WI38 (cell line): Measurements from ENCODE around the gene UBE2I.
"Not testable (repeated sequence)": the region's sequence is repeated elsewhere in the genome, so short reads cannot be mapped to it uniquely, and the experiment has no call there.

ENCODE experiments used
- H3K4me3 ChIP-seq: 2 replicates; pipeline ENCODE4 v1.5.1; 2011; ENCODE audit warnings: low read depth, mild to moderate bottlenecking, control low read depth, low read length
- TF ChIP-seq, protein P1 (sequence below): IDR thresholded peaks from 2 replicates; pipeline ENCODE4 v1.5.1; 2012; ENCODE audit warnings: low read depth, mild to moderate bottlenecking, control low read depth, low read length

Gene UBE2I

DNA sequence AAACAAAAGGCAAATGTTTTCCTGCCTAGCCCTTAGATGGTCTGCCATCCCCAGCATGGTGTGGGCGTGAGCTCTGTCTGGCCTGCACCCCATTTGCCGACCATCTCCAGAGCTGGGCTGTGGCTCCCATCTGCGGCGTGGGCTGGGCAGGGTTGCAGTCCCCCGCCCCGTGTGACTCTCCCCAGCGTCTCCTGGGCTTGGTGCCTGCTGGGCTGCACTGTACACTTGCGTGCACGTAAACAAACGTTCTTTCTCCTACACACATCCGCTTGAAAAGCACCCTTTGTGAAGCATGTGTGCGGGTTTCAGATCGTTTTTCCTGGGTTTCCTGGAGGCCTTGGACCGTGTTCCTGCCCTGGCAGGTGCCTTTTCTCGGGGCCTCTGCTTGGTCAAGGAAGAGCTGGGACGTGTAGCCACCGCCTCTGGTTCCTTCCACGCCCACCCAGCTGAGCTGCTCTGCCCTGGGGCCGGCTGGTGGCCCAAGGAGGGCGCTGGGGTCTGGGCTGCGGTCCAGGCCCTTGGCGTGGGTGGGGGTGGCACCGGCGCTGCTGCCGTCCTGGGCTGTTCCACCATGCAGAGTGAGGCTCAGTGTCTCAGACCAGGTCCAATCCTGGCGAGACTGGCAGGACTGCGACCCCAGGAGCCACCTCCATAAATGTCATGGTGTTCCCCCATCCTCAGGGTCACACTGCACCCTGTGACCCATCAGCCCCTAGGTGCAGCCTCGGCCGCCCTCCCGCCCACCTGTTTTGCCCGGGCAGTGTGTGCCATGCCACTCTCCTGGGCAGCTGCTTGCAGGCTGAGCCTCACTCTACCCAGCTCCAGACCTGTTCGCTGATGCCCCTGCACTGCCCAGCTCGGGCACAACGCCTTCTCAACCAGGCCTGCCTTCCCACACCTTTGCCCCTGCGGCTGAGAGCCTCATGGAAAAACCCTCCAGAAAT lies 14.1 kb downstream of the UBE2I start:
- TF ChIP-seq, protein P1, sequence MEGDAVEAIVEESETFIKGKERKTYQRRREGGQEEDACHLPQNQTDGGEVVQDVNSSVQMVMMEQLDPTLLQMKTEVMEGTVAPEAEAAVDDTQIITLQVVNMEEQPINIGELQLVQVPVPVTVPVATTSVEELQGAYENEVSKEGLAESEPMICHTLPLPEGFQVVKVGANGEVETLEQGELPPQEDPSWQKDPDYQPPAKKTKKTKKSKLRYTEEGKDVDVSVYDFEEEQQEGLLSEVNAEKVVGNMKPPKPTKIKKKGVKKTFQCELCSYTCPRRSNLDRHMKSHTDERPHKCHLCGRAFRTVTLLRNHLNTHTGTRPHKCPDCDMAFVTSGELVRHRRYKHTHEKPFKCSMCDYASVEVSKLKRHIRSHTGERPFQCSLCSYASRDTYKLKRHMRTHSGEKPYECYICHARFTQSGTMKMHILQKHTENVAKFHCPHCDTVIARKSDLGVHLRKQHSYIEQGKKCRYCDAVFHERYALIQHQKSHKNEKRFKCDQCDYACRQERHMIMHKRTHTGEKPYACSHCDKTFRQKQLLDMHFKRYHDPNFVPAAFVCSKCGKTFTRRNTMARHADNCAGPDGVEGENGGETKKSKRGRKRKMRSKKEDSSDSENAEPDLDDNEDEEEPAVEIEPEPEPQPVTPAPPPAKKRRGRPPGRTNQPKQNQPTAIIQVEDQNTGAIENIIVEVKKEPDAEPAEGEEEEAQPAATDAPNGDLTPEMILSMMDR: no peak
- H3K4me3 ChIP-seq: no peak overlapping the region

DNA sequence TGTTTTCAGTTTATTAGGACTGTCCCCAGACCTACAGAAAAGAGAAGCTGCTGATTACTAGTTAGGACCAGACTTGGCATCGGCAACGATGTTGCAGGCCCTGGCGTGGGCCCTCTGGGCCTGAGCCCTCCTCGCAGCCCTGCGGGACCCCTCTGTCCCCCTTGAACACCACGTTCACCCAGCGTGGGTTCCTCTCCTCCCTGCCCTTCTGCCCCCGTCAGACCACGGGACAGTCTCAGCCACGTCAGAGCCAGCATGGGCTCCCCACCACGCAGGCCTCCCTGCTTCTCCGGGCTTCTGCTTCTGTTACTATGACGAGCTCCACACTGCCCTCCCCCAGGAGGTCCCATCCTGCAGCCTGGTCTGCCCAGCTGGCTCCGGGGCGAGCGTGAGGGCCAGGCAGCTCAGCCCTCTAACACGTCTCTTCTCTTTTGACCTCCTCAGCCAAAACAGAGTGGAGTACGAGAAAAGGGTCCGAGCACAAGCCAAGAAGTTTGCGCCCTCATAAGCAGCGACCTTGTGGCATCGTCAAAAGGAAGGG lies 14.9 kb downstream of the UBE2I start:
- TF ChIP-seq, protein P1: no peak
- H3K4me3 ChIP-seq: no peak overlapping the region

DNA sequence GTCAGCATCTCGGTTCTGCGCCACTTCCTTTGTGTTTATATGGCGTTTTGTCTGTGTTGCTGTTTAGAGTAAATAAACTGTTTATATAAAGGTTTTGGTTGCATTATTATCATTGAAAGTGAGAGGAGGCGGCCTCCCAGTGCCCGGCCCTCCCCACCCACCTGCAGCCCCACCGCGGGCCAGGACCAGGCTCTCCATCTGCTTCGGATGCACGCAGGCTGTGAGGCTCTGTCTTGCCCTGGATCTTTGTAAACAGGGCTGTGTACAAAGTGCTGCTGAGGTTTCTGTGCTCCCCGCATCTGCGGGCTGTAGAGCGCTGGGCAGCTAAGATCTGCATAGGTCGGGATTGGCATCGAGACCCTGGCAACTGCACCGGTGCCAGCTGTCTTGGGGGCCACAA lies 15.8 kb downstream of the UBE2I start:
- TF ChIP-seq, protein P1: no peak
- no peak overlapping the region for H3K4me3 ChIP-seq

DNA sequence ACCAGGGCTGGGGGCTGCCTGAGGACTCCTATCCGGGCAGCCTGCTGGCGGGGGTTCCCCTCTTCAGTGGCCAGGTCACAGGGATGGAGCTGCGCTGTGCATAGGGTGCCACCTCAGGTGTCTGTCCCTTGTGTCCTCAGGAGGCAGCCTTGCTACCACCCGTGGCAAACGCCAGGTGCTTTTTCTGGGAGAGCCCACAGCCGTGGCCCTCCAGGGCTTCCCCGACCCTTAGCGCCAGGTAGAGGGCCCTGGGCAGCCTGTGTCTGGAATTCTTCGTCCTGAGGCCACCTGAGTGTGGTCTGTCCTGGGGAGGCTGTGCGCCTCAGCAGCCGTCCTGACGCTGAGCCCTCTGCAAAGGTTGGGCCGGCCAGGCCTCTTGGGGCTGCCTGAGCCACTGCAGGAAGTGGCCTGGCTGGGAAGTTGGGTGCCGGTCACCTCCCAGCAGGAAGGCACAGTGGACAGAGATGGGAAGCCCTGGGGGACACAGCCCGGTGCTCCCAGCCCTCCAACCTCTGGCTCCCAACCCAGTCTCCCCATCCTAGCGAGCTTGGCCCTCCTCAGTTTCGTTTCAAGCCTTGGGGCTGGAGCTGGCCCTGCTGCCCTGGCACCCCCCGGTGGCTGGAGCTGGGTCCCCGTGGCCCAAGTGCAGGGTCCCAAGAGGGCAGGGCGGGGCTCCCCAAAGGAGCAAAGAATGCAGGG lies 16.4 kb downstream of the UBE2I start:
- TF ChIP-seq, protein P1: no peak
- H3K4me3 ChIP-seq: no peak overlapping the region

DNA sequence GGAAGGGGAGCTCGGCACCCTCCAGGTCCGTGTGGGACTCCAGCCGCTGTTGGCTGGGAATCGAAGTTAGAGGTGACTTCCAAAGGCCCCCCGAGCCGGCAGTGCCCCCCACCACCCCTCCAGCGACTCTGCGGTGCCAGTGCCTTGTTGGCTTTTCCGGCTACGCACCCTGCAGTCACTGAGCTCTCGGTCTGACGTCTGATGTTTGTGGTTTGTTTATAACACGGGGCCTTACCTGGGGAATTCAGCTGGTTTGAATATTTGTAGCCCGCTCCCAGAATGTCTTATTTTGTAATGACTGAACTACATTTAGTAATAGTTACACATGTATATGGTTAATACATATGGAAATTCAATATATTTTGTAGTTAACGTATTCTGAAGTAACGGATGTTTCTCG lies 17.0 kb downstream of the UBE2I start:
- no peak overlapping the region for H3K4me3 ChIP-seq
- TF ChIP-seq, protein P1: no peak

DNA sequence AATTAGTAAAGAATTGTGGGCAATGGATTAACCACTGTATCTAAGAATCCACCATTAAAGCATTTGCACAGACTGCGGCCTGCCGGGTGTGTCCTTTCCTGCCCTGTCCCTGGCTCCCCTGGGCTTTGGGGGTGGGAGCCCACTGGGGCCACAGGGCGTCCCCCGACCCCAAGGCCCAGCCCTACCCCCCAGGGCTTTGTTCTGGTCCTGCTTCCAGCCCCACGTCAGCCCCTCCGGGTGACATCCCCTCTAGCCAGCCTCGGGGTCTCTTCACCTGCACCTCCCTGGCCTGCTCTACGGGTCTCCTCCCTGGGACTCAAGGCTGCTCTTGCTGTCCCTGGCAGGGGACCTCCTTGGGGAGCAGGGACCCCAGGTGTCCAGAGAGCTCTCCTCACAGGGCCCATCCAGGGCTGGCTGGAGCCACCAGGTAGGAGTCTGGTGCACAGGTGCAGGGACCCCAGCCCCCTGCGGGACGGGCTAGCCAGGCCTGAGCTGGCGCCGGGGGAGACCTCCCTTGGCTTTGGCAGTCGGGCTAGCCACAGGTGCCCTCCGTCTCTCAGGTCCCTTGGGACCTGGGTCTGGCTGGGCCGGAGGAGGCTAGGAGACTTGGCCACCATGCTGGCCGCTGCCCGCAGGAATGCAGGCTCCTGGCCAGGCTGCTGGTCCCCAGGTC lies 17.6 kb downstream of the UBE2I start:
- TF ChIP-seq, protein P1: no peak
- no peak overlapping the region for H3K4me3 ChIP-seq

DNA sequence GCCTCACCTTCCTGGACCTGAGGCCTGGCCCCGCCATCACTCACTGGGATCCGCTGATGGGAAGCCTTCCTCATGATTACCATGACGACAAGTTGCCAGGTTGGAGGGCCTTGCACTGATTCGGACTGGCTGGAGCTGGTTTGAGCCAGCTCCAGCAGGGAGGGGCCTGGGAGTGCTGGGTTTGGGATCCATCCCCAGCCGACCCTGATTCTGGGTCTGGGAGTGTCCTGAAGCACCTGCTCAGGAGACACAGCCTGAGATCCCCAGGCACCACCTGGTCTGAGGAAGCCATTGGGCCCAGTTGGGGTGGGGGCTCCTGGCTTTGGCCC lies 18.1 kb downstream of the UBE2I start:
- TF ChIP-seq, protein P1: no peak
- no peak overlapping the region for H3K4me3 ChIP-seq

DNA sequence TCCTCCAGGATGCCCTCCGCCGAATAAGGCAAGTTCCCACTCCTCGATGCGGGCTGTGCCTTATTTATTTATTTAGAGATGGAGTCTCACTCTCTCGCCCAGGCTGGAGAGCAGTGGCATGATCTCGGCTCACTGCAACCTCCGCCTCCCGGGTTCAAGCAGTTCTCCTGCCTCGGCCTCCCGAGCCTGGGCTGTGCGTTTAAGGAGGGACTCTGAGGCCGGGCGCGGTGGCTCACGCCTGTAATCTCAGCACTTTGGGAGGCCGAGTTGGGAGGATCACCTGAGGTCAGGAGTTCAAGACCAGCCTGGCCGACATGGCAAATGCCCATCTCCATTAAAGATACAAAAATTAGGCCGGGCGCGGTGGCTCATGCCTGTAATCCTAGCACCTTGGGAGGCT lies 18.7 kb downstream of the UBE2I start:
- not testable (repeated sequence) for H3K4me3 ChIP-seq

DNA sequence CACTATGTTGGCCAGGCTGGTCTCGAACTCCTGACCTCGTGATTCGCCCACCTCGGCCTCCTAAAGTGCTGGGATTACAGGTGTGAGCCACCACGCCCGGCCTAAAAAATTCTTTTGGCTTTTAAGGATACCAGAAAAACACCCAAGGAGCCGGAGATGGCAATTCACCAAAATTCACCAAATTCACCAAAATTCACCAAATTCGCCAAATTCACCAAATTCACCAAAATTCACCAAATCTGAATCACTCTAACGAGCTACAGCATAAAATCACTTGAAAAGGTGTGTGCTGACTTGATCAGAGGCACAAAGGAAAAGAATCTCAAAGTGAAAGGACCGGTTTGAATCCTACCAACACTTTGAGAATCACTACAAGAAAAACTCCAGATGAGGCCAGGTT lies 19.5 kb downstream of the UBE2I start:
- not testable (repeated sequence) for H3K4me3 ChIP-seq
